DOHH2 (cell line): ENCODE data around the gene RAPGEF5.
A peak's percentile ranks its signal among the peaks of the same experiment; 100 is the strongest.

ENCODE experiments used
- H3F3A ChIP-seq: fragments of 200-600 bp; sonication (generic), shearing (Covaris generic); 2 replicates; pipeline ENCODE4 v1.6.0; 2016; ENCODE audit warnings: antibody characterized with exemption, mild to moderate bottlenecking; ENCODE audit not compliant: control insufficient read depth, insufficient read depth
- H3K27ac ChIP-seq: fragments of 200-600 bp; sonication (generic); 2 replicates; pipeline ENCODE4 v1.5.1; 2014; ENCODE audit warnings: low read depth, mild to moderate bottlenecking, low read length, moderate library complexity
- H3K27me3 ChIP-seq: fragments of 200-600 bp; sonication (generic); 2 replicates; pipeline ENCODE4 v1.6.1; 2014; ENCODE audit warnings: mild to moderate bottlenecking, low read length, mixed read lengths; ENCODE audit not compliant: control insufficient read depth
- H3K36me3 ChIP-seq: fragments of 200-600 bp; sonication (generic); 2 replicates; pipeline ENCODE4 v1.6.1; 2014; ENCODE audit warnings: mild to moderate bottlenecking, low read length, moderate library complexity, mixed read lengths; ENCODE audit not compliant: control insufficient read depth
- H3K4me1 ChIP-seq: fragments of 200-600 bp; sonication (generic); 2 replicates; pipeline ENCODE4 v1.6.1; 2014; ENCODE audit warnings: mild to moderate bottlenecking, low read length, mixed read lengths; ENCODE audit not compliant: control insufficient read depth
- H3K4me2 ChIP-seq: fragments of 200-600 bp; sonication (generic); 2 replicates; pipeline ENCODE4 v1.6.0; 2014; ENCODE audit warnings: mild to moderate bottlenecking, low read length, moderate library complexity
- H3K4me3 ChIP-seq: fragments of 200-600 bp; sonication (generic); 2 replicates; pipeline ENCODE4 v1.5.1; 2014; ENCODE audit warnings: mild to moderate bottlenecking, low read length, mixed read lengths
- H3K79me2 ChIP-seq: fragments of 200-600 bp; sonication (generic); 2 replicates; pipeline ENCODE4 v1.6.1; 2014; ENCODE audit warnings: mild to moderate bottlenecking, low read length, mixed read lengths; ENCODE audit not compliant: control insufficient read depth
- H3K9me2 ChIP-seq: fragments of 200-600 bp; sonication (generic); replicated peaks from 2 replicates; pipeline ENCODE4 v1.6.1; 2014; ENCODE audit warnings: mild to moderate bottlenecking, low read length, mixed read lengths; ENCODE audit not compliant: control insufficient read depth
- H3K9me3 ChIP-seq: fragments of 200-600 bp; sonication (generic); 2 replicates; pipeline ENCODE4 v1.6.1; 2014; ENCODE audit warnings: antibody characterized with exemption, low read length, mixed read lengths; ENCODE audit not compliant: control insufficient read depth, insufficient read depth
- H4K20me1 ChIP-seq: fragments of 200-600 bp; sonication (generic); 2 replicates; pipeline ENCODE4 v1.6.0; 2014; ENCODE audit warnings: low read depth, mild to moderate bottlenecking, antibody characterized with exemption, low read length, moderate library complexity; ENCODE audit not compliant: control insufficient read depth, insufficient read depth
- EZH2phosphoT487 ChIP-seq: fragments of 200-600 bp; sonication (generic); IDR thresholded peaks from 2 replicates; pipeline ENCODE4 v1.6.1; 2017; ENCODE audit warnings: borderline replicate concordance, mild to moderate bottlenecking, antibody characterized with exemption, low read length, moderate library complexity, mixed read lengths
- TF ChIP-seq, protein P1 (sequence below): fragments of 200-600 bp; sonication (generic); IDR thresholded peaks from one replicate; pipeline ENCODE4 v1.5.1; 2014; ENCODE audit warnings: antibody characterized with exemption, mild to moderate bottlenecking, low read depth, low read length; ENCODE audit not compliant: poor library complexity, severe bottlenecking

The RAPGEF5 gene

DNA sequence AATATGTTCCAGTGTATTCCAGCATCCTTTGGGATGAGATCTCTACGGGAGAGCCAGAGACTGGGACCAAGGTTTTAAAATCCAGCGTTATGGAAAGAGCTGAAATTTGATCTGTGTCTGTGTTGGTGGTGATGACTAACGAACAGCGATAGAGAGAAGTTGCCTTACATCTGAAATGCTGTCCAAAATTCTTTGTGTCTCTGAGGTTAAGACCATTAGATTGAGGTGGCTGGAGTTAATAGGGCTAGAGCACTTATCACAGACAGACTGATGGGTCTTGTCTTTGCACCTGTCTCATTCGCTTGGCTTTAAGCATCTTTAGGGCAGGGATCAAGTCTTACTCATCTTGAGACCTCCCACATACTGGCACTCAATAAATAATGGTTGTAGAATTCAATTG is 41.0 kb upstream of the RAPGEF5 start:
- peaks cover 5% of the 10 kb centered on the region; the same call in 1 of the 2 replicates for H3K36me3 ChIP-seq
- no peaks in the 10 kb centered on the region for H3K27me3 ChIP-seq
- peaks cover 88% of the 10 kb centered on the region for H3K4me1 ChIP-seq
- no peak overlapping the region for H3K4me2 ChIP-seq
- no peaks in the 10 kb centered on the region for H3K9me2 ChIP-seq
- H4K20me1 ChIP-seq, result no peaks in the 10 kb centered on the region
- peaks cover under 1% of the 10 kb centered on the region; the same call in 1 of the 2 replicates for H3K79me2 ChIP-seq
- no peak overlapping the region for H3K4me3 ChIP-seq
- no peak for TF ChIP-seq EZH2phosphoT487
- TF ChIP-seq, protein P1, sequence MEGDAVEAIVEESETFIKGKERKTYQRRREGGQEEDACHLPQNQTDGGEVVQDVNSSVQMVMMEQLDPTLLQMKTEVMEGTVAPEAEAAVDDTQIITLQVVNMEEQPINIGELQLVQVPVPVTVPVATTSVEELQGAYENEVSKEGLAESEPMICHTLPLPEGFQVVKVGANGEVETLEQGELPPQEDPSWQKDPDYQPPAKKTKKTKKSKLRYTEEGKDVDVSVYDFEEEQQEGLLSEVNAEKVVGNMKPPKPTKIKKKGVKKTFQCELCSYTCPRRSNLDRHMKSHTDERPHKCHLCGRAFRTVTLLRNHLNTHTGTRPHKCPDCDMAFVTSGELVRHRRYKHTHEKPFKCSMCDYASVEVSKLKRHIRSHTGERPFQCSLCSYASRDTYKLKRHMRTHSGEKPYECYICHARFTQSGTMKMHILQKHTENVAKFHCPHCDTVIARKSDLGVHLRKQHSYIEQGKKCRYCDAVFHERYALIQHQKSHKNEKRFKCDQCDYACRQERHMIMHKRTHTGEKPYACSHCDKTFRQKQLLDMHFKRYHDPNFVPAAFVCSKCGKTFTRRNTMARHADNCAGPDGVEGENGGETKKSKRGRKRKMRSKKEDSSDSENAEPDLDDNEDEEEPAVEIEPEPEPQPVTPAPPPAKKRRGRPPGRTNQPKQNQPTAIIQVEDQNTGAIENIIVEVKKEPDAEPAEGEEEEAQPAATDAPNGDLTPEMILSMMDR, result no peak
- H3K9me3 ChIP-seq, result no peaks in the 10 kb centered on the region
- H3F3A ChIP-seq, result peaks cover 25% of the 10 kb centered on the region
- H3K27ac ChIP-seq, result no peak overlapping the region

DNA sequence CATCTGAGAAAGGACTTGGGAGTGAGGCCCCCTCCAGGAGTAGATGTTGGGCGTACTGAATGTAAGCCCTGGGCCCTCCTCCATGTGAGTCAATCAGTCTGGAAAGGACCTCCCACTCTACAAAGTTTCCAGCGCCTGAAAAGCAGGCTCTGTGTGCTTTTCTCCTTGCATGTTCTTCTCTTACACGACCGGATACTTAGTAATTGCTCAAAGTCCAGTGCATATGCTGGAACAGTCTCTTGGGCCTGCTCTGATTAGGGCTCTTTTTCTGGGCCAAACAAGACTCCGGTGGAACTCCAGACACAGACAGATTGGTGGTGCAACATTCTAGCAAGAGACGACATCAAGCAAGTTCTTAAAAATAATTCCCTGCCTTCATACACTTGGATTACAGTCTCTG is 38.3 kb upstream of the RAPGEF5 start:
- H3K9me3 ChIP-seq, result no peaks in the 10 kb centered on the region
- H3K79me2 ChIP-seq, result no peaks in the 10 kb centered on the region
- H3K9me2 ChIP-seq, result no peaks in the 10 kb centered on the region
- H4K20me1 ChIP-seq, result no peaks in the 10 kb centered on the region
- H3K4me2 ChIP-seq, result no peak overlapping the region
- no peaks in the 10 kb centered on the region for H3K27me3 ChIP-seq
- no peaks in the 10 kb centered on the region; the same call in 1 of the 2 replicates for H3K36me3 ChIP-seq
- TF ChIP-seq, protein P1, result no peak
- no peak for TF ChIP-seq EZH2phosphoT487
- no peak overlapping the region for H3K4me3 ChIP-seq
- H3K27ac ChIP-seq, result no peak overlapping the region
- H3K4me1 ChIP-seq, result peaks cover 87% of the 10 kb centered on the region
- H3F3A ChIP-seq, result peaks cover 9% of the 10 kb centered on the region

GRCh38 chr7:22394739-22395138 is 37.8 kb upstream of the RAPGEF5 start:
- Histone ChIP-seq H4K20me1 (no peaks in the 10 kb centered on the region), H3K4me1 (peaks cover 87% of the 10 kb centered on the region), H3K4me2 (peak overlapping the region; percentile 17), H3K9me3 (no peaks in the 10 kb centered on the region), H3K4me3 (no peak overlapping the region), H3K27ac (0 out of 2 replicates have a peak overlapping the region, but pooled peaks have one; percentile 0), H3K79me2 (no peaks in the 10 kb centered on the region), H3K27me3 (no peaks in the 10 kb centered on the region), H3K9me2 (no peaks in the 10 kb centered on the region), H3K36me3 (peaks cover under 1% of the 10 kb centered on the region; the same call in 1 of the 2 replicates), H3F3A (peaks cover 11% of the 10 kb centered on the region)
- TF ChIP-seq EZH2phosphoT487, result no peak
- TF ChIP-seq, protein P1, result no peak
